Activated T-helper 1 cell treated with anti-CD3 and anti-CD28 coated beads, Interleukin-12 subunit alpha, Interleukin-12 subunit beta, Interleukin-2, Interleukin-4 antibody, amounts not matched to agents 30 ng/mL and 10 ng/mL and 1 ng/mL, durations not matched to agents 14 hours and 24 hours and 36 hours (primary cell): ENCODE measurements around the gene ASB13. TPM values are rescaled to one million over a fixed set of nuclear protein-coding genes. Genes with fewer than 3 reads are reported as not detected.

ENCODE experiments used
- DNase-seq: peaks from one replicate; pipeline ENCODE4 v3.0.0; 2021; ENCODE audit warnings: low spot score
- H3K27ac Mint-ChIP-seq: one replicate; pipeline ENCODE4 v1.8.0; 2021; ENCODE audit warnings: mild to moderate bottlenecking, mixed read lengths
- H3K27me3 Mint-ChIP-seq: one replicate; pipeline ENCODE4 v1.8.0; 2022; ENCODE audit warnings: mild to moderate bottlenecking, moderate library complexity, mixed read lengths; ENCODE audit not compliant: insufficient read depth
- H3K36me3 Mint-ChIP-seq: one replicate; pipeline ENCODE4 v1.8.0; 2021; ENCODE audit warnings: low read depth, mixed read lengths
- H3K4me1 Mint-ChIP-seq: one replicate; pipeline ENCODE4 v1.8.0; 2021; ENCODE audit warnings: low read depth, mixed read lengths
- H3K4me3 Mint-ChIP-seq: one replicate; pipeline ENCODE4 v1.8.0; 2021; ENCODE audit warnings: mild to moderate bottlenecking, moderate library complexity, mixed read lengths
- H3K9me3 Mint-ChIP-seq: one replicate; pipeline ENCODE4 v1.8.0; 2021; ENCODE audit warnings: mixed read lengths
- intact Hi-C: fragments of 100-400 bp; cut with micrococcal nuclease; formaldehyde crosslinking; loops from one replicate; pipeline ENCODE4 v1.15.1; 2024
- total RNA-seq: library from RNA; stranded (reverse); gene quantifications from 2 replicates; pipeline ENCODE4 v1.2.3, GENCODE V29; 2022

The ASB13 gene
- total RNA-seq, 1 donor from 2014 or later, result 12.7 TPM

- intact Hi-C loops, result loop anchor here (1.0 kb wide), 2 partner anchors 19 to 36 kb away; partner anchors contain the start of gene TASOR2
- DNase-seq, result no peak
- no peaks in the 10 kb centered on the region for H3K9me3 Mint-ChIP-seq
- H3K36me3 Mint-ChIP-seq, result no peaks in the 10 kb centered on the region
- H3K27me3 Mint-ChIP-seq, result peaks cover 16% of the 10 kb centered on the region
- peak overlapping the region; percentile 81 for H3K4me3 Mint-ChIP-seq
- peaks cover 14% of the 10 kb centered on the region for H3K4me1 Mint-ChIP-seq
- no peak overlapping the region for H3K27ac Mint-ChIP-seq
Measured at GRCh38 chr10:5665373-5666007, 905 bp downstream of the ASB13 start.

DNA sequence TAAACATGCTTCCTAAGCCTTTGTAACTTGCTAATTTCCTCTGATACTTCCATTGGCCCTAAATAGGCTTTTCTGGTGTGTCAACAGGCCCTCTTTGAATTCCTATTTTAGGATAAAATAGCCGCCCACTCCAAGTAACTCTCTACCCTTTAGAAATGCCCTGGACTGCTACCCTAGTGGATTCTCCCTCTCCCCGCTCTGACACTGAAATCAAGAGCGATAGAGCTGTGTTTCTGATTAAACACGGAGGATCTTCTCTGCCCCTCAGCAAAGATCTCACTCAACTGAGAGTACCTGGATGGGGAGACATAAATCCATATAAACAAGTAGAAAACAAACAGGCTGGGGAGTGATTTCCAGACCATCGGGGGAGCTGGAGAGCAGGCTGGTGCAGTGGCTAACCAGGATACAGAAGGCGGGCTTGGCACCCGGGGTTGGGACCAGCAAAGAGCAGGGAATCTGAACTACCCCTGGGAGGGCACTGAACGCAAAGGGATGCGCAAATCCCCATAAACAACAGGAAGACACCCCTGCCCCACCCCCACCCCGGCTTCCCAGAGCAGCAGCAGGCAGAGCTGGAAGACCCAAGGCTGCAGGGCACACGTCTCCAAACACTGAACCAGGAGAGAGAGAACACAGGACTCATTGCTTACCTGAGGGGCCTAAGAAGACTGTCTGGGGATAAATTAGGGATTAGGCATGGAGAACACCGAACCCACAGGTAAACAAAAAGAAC is 2.5 kb downstream of the ASB13 start:
- DNase-seq, result no peak
- peaks cover 16% of the 10 kb centered on the region for H3K27me3 Mint-ChIP-seq
- peak overlapping the region; percentile 48 for H3K27ac Mint-ChIP-seq
- H3K4me1 Mint-ChIP-seq, result peaks cover 29% of the 10 kb centered on the region
- intact Hi-C loops, result no loop called here
- H3K9me3 Mint-ChIP-seq, result no peaks in the 10 kb centered on the region
- no peaks in the 10 kb centered on the region for H3K36me3 Mint-ChIP-seq
- H3K4me3 Mint-ChIP-seq, result peak overlapping the region; percentile 28

- intact Hi-C loops, result no loop called here
- peaks cover 29% of the 10 kb centered on the region for H3K4me1 Mint-ChIP-seq
- H3K36me3 Mint-ChIP-seq, result no peaks in the 10 kb centered on the region
- no peaks in the 10 kb centered on the region for H3K9me3 Mint-ChIP-seq
- no peak overlapping the region for H3K27ac Mint-ChIP-seq
- peaks cover 11% of the 10 kb centered on the region for H3K27me3 Mint-ChIP-seq
- DNase-seq, result no peak
- H3K4me3 Mint-ChIP-seq, result no peak overlapping the region
Measured at GRCh38 chr10:5662708-5663579, 3.5 kb downstream of the ASB13 start.

DNA sequence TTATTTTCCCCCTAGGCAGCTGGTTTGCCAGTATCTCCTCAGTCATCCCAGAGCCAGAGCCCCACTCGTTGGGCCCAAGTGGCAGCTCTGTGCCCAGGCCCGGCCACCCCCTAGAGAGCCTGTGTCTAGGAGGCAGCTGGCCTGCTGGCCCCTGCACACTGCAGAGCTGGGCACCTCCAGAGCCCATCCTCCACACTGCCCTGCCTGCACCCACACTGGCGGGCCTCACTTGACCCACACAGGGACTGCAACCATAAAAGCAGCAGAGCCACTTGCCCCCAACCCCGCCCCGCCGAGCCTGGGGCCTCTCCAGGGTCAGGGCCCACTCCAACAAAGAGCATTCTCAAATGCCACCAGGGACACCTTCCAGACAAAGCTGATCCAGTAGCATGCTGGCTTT is 5.4 kb downstream of the ASB13 start:
- no peak for DNase-seq
- H3K27ac Mint-ChIP-seq, result no peak overlapping the region
- peaks cover 3% of the 10 kb centered on the region for H3K27me3 Mint-ChIP-seq

DNA sequence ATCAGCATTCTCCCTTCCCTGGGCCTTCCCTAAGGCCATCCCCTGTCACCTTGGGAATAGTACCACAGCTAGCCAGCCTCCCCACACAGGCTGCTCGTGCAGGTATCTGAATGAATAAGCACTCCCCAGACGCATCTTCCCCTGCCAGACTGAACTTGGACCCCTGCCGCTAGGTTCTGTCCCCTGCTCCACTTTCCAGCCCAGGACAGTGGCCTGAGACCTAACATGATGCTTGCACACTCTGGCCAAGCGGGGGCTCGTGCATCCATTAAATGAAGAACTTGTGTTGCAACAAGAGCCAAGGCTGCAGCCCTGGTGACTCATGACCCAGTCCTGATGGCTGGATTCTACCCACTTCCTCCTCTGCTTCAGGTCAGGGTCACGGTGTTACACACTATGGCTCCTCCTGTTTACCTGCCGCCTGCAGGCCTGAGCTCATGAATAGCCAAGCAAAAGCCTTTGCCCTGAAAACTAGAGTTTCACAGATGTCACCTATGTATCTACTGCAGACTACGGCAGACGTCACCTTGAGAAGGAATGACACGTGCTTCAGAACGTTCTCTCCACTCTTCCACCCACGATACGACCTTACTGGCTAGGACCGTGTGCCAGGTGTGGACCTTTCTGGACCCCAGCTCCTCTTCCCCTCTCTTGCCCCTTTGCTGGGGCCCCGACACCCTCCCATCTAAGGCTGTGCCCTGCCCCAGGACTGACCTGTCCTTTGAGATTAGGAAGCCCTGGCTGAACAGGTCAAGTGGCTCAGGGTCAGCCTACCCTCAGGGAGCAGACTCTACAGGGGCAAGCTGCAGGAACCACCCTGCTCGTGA is 6.5 kb downstream of the ASB13 start:
- H3K4me1 Mint-ChIP-seq, result peaks cover 38% of the 10 kb centered on the region
- peaks cover 3% of the 10 kb centered on the region for H3K27me3 Mint-ChIP-seq
- H3K9me3 Mint-ChIP-seq, result no peaks in the 10 kb centered on the region
- H3K36me3 Mint-ChIP-seq, result no peaks in the 10 kb centered on the region
- H3K27ac Mint-ChIP-seq, result peak overlapping the region; percentile 50
- DNase-seq, result no peak
- H3K4me3 Mint-ChIP-seq, result no peak overlapping the region
- intact Hi-C loops, result no loop called here

More for the DNA sequence above, 5.4 kb downstream of the ASB13 start:
- H3K36me3 Mint-ChIP-seq, result no peaks in the 10 kb centered on the region
- no peaks in the 10 kb centered on the region for H3K9me3 Mint-ChIP-seq
- peaks cover 34% of the 10 kb centered on the region for H3K4me1 Mint-ChIP-seq
- H3K4me3 Mint-ChIP-seq, result no peak overlapping the region
- intact Hi-C loops, result no loop called here

DNA sequence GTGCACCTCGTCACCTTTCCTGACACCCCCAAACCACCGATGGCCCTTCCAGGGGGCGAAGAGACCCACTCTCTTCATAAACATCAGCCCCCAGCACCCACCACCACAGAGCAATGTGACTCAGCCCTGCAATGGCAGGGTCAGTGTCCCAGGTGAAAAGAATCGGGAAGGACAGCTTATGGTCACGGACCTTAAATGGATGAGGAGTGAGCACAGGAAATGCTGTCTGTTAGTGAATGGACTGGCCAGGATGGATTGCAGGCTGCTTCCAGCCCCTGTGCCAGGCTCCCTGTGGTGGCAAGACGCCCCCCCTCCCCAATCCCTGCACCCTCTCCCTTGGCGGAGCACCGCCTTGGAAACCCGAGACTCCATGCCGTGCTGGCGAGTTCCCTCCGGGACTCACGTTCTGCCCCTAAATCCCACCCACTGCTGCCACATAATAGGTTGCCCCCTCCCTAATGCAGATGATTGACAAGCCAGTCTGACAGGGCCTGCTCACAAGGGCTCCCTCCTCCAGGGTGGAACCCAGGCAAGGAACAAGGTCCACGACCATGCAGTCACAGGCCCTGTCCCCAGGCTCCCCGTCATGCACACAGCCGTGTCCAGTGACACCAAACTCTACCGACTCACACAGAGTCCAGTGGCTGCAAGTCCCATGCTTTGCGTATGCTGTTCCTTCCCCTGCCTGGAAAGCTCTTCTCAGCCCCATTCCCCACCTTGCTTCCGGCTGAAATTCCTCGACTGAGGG is 7.3 kb downstream of the ASB13 start:
- Mint-ChIP-seq H3K4me3 (no peak overlapping the region), H3K4me1 (peaks cover 44% of the 10 kb centered on the region), H3K9me3 (no peaks in the 10 kb centered on the region), H3K36me3 (no peaks in the 10 kb centered on the region), H3K27ac (no peak overlapping the region), H3K27me3 (no peaks in the 10 kb centered on the region)
- DNase-seq, result no peak
- intact Hi-C loops, result no loop called here

DNA sequence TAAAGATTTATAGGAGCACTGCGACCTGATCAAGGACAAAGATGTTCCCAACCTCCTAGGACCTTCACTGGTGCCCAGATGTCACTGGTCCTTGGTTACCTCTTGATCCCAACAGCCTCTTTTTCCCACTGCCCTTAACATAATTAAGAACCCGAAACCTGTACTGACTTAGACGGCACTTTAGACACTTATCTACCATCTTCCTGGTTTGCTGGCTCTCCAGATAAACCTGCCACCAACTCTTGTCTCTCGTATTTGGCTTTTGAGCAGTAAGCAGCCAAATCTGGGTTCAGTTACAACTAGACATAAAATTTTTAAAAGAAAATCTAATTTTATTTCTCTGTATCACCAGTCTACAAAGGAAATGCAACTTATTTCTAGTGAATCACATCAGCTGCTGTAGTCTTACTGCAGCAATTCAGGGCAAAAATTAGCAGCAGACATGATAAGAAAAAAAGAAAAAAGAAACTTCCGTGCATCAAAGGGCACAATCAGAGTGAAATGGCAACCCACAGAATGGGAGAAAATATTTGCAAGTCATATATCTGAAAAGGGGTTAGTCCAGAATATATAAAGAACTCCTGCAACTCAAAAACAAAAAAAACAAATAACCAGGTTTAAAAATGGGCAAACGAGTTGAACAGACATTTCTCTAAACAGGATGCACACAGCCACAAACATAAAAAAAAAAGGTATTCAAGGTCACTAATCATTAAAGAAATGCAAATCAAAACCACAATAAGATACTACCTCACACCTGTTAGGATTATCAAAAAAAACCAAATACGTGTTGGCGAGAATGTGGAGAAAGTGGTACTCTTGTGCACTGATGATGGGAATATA is 9.4 kb downstream of the ASB13 start:
- Mint-ChIP-seq H3K27ac (no peak overlapping the region), H3K27me3 (no peaks in the 10 kb centered on the region), H3K4me3 (no peak overlapping the region), H3K9me3 (no peaks in the 10 kb centered on the region), H3K4me1 (peaks cover 44% of the 10 kb centered on the region), H3K36me3 (no peaks in the 10 kb centered on the region)
- DNase-seq, result no peak
- intact Hi-C loops, result no loop called here

DNA sequence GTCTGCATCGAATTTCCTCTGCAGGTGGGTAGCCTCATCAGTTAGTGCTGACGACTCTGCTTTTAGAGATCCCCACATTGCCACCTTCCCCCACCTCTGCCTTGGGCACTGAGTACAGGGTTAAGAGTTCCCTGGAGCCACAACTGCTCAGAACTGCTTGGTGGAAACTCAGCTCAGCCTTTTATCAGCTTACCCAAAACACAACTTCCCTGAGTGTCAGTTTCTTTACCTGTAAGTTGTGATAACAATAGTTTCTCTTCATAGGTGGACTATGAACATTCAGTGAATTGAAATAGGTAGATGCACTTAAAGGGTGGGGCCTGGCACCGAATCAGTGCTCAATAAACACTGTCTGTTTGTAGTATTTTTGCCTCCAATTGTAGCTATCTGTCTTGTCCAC is 11.3 kb downstream of the ASB13 start:
- Mint-ChIP-seq H3K4me3 (no peak overlapping the region), H3K4me1 (peaks cover 39% of the 10 kb centered on the region), H3K36me3 (peaks cover under 1% of the 10 kb centered on the region), H3K27me3 (no peaks in the 10 kb centered on the region), H3K27ac (no peak overlapping the region), H3K9me3 (no peaks in the 10 kb centered on the region)
- intact Hi-C loops, result no loop called here
- DNase-seq, result no peak

- Mint-ChIP-seq H3K4me1 (peaks cover 36% of the 10 kb centered on the region), H3K9me3 (no peaks in the 10 kb centered on the region), H3K27ac (no peak overlapping the region), H3K4me3 (no peak overlapping the region), H3K27me3 (no peaks in the 10 kb centered on the region), H3K36me3 (peaks cover 4% of the 10 kb centered on the region)
- DNase-seq, result no peak
- intact Hi-C loops, result no loop called here
Measured at GRCh38 chr10:5654218-5654755, 12.1 kb downstream of the ASB13 start.

DNA sequence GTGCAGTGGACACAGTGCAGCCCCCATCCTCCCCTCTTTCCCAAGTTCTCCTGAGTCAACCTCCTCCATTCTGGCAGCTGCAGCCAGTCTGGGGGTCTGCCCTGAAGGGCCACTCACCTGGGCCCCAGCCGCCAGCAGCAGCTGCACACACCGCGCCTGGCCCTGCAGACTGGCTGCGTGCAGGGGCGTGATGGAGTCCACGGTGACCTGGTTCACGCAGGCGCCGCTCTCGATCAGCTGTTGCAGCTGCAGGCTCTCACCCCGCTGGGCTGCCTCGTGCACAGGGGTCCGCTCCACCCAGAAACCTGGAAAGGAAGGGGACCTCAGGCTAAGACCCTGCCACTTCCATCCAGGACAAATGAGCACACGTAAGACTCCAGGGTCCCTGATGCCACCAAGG is 13.6 kb downstream of the ASB13 start:
- peaks cover 5% of the 10 kb centered on the region for H3K9me3 Mint-ChIP-seq
- H3K27me3 Mint-ChIP-seq, result peaks cover 7% of the 10 kb centered on the region
- no peak overlapping the region for H3K27ac Mint-ChIP-seq
- DNase-seq, result no peak
- H3K4me1 Mint-ChIP-seq, result peaks cover 40% of the 10 kb centered on the region
- intact Hi-C loops, result no loop called here
- H3K4me3 Mint-ChIP-seq, result no peak overlapping the region
- peaks cover 5% of the 10 kb centered on the region for H3K36me3 Mint-ChIP-seq

GRCh38 chr10:5651388-5651764 is 15.0 kb downstream of the ASB13 start:
- Mint-ChIP-seq H3K4me3 (no peak overlapping the region), H3K27me3 (peaks cover 7% of the 10 kb centered on the region), H3K36me3 (peaks cover 10% of the 10 kb centered on the region), H3K4me1 (peaks cover 40% of the 10 kb centered on the region), H3K27ac (no peak overlapping the region), H3K9me3 (peaks cover 8% of the 10 kb centered on the region)
- DNase-seq, result no peak
- intact Hi-C loops, result no loop called here
